H1 (cell line): ENCODE measurements around the gene ZFP64. TPM values are rescaled to one million over a fixed set of nuclear protein-coding genes. Genes with fewer than 3 reads are reported as not detected.

Source experiments
- CTCF ChIA-PET: fragments of 300-600 bp; sonication (Branson Sonifier 250); formaldehyde crosslinking; loops from one replicate; lab custom pipeline; 2021; ENCODE audit not compliant: partially characterized antibody; lab: Charles Lee
- POLR2A ChIA-PET: fragments of 300-600 bp; sonication (Branson Sonifier 250); formaldehyde crosslinking; loops from one replicate; lab custom pipeline; 2021; ENCODE audit warnings: inconsistent platforms; ENCODE audit not compliant: partially characterized antibody; lab: Charles Lee
- DNase-seq, 2 experiments: peaks; one replicate each; pipeline versions ENCODE4 v3.0.0 to v3.0.0-alpha.2; 2010 to 2022; ENCODE audit warnings: low spot score in 2 of 2, low read depth in 1 of 2, mixed read lengths in 1 of 2
- FAIRE-seq: peaks from 2 replicates; lab custom pipeline; 2011; peaks lifted over from hg19 to GRCh38; lab: Jason Lieb, UNC
- H2AFZ ChIP-seq: 2 replicates; pipeline ENCODE4 v1.8.1; 2012; ENCODE audit warnings: low read length, inconsistent platforms
- H2AK5ac ChIP-seq: 2 replicates; pipeline ENCODE4 v1.6.1; 2013; ENCODE audit warnings: low read depth, low read length
- H2BK120ac ChIP-seq: replicated peaks from 2 replicates; pipeline ENCODE3; 2013; ENCODE audit warnings: low read depth, low read length, inconsistent platforms
- H2BK12ac ChIP-seq: 2 replicates; pipeline ENCODE4 v1.6.1; 2013; ENCODE audit warnings: low read depth, low read length
- H2BK15ac ChIP-seq: 2 replicates; pipeline ENCODE4 v1.6.1; 2013; ENCODE audit warnings: low read length
- H2BK20ac ChIP-seq: 2 replicates; pipeline ENCODE4 v1.6.1; 2013; ENCODE audit warnings: low read length
- H2BK5ac ChIP-seq: 2 replicates; pipeline ENCODE4 v1.6.1; 2013; ENCODE audit warnings: low read depth, low read length
- H3K14ac ChIP-seq: 2 replicates; pipeline ENCODE4 v1.6.1; 2013; ENCODE audit warnings: inconsistent platforms; ENCODE audit not compliant: insufficient read length
- H3K18ac ChIP-seq: 2 replicates; pipeline ENCODE4 v1.6.1; 2013; ENCODE audit warnings: low read length; ENCODE audit errors: extremely low read depth
- H3K23ac ChIP-seq: 2 replicates; pipeline ENCODE4 v1.6.1; 2013; ENCODE audit warnings: inconsistent platforms; ENCODE audit not compliant: insufficient read length
- H3K23me2 ChIP-seq: 2 replicates; pipeline ENCODE4 v1.6.1; 2013; ENCODE audit warnings: low read depth, low read length
- H3K27ac ChIP-seq: 2 replicates; pipeline ENCODE4 v1.6.1; 2011; ENCODE audit warnings: low read depth, low read length, inconsistent platforms
- H3K27me3 ChIP-seq, 4 experiments: replicated peaks in 1 of 4; 1 replicate in 1 of 4; 2 replicates in 3 of 4; pipeline versions ENCODE4 v1.6.1 to v1.8.1; 2011 to 2013; ENCODE audit warnings: low read length in 3 of 4, mild to moderate bottlenecking in 3 of 4, inconsistent platforms in 2 of 4, mixed read lengths in 2 of 4, moderate library complexity in 1 of 4; ENCODE audit not compliant: control insufficient read depth in 3 of 4, insufficient read depth in 3 of 4; ENCODE audit errors: extremely low read depth in 1 of 4
- H3K36me3 ChIP-seq, 4 experiments: 2 replicates each; pipeline versions ENCODE4 v1.6.1 to v1.8.1; 2011 to 2013; ENCODE audit warnings: mild to moderate bottlenecking in 4 of 4, low read length in 3 of 4, moderate library complexity in 2 of 4, control low read depth in 1 of 4, inconsistent platforms in 1 of 4; ENCODE audit not compliant: insufficient read depth in 4 of 4, control insufficient read depth in 2 of 4
- H3K4ac ChIP-seq: replicated peaks from 2 replicates; pipeline ENCODE3; 2013; ENCODE audit warnings: low read length, low read depth, mixed read lengths, inconsistent platforms; ENCODE audit not compliant: insufficient read length
- H3K4me1 ChIP-seq, 4 experiments: replicated peaks in 1 of 4; 1 replicate in 1 of 4; 2 replicates in 3 of 4; pipeline versions ENCODE4 v1.6.1 to v1.8.1; 2011 to 2013; ENCODE audit warnings: low read length in 3 of 4, inconsistent platforms in 2 of 4, mixed read lengths in 1 of 4; ENCODE audit not compliant: insufficient read depth in 4 of 4, control insufficient read depth in 3 of 4
- H3K4me2 ChIP-seq, 2 experiments: 2 replicates each; pipeline versions ENCODE4 v1.6.1 to v1.8.1; 2011 to 2013; ENCODE audit warnings: low read depth in 2 of 2, low read length in 2 of 2, control low read depth in 1 of 2, inconsistent platforms in 1 of 2, mild to moderate bottlenecking in 1 of 2; ENCODE audit not compliant: insufficient read depth in 1 of 2
- H3K4me3 ChIP-seq, 4 experiments: fragments of 200-600, 300-600 bp in 1 of 4; sonication (generic), shearing (Covaris generic), sonication (Bioruptor Twin) in 1 of 4; 2 replicates each; pipeline versions ENCODE4 v1.5.1 to v1.8.1; 2011 to 2016; ENCODE audit warnings: low read length in 4 of 4, low read depth in 3 of 4, control low read depth in 2 of 4, inconsistent platforms in 2 of 4, mild to moderate bottlenecking in 2 of 4, mixed read lengths in 1 of 4, moderate library complexity in 1 of 4; ENCODE audit not compliant: insufficient read depth in 2 of 4; ENCODE audit errors: extremely low read depth in 1 of 4
- H3K56ac ChIP-seq: replicated peaks from 2 replicates; pipeline ENCODE3; 2013; ENCODE audit warnings: low read depth, mild to moderate bottlenecking, mixed read lengths, low read length, inconsistent platforms; ENCODE audit not compliant: insufficient read length
- H3K79me1 ChIP-seq: 2 replicates; pipeline ENCODE4 v1.6.1; 2013; ENCODE audit warnings: low read depth, low read length, control low read depth
- H3K79me2 ChIP-seq, 2 experiments: 2 replicates each; pipeline versions ENCODE4 v1.6.1 to v1.8.1; 2012 to 2013; ENCODE audit warnings: low read length in 2 of 2, mild to moderate bottlenecking in 2 of 2, inconsistent platforms in 1 of 2; ENCODE audit not compliant: insufficient read depth in 2 of 2, control insufficient read depth in 1 of 2
- H3K9ac ChIP-seq, 4 experiments: replicated peaks in 1 of 4; 1 replicate in 1 of 4; 2 replicates in 3 of 4; pipeline versions ENCODE4 v1.6.1 to v1.8.1; 2011 to 2013; ENCODE audit warnings: low read depth in 3 of 4, low read length in 3 of 4, control low read depth in 2 of 4, mild to moderate bottlenecking in 2 of 4, moderate library complexity in 2 of 4, inconsistent platforms in 1 of 4; ENCODE audit errors: extremely low read depth in 1 of 4
- H3K9me3 ChIP-seq, 2 experiments: 2 replicates each; pipeline versions ENCODE4 v1.6.1 to v1.8.1; 2012 to 2013; ENCODE audit warnings: mild to moderate bottlenecking in 2 of 2, moderate library complexity in 2 of 2, control low read depth in 1 of 2, inconsistent platforms in 1 of 2, low read depth in 1 of 2, low read length in 1 of 2, mixed read lengths in 1 of 2; ENCODE audit not compliant: insufficient read depth in 2 of 2
- H4K20me1 ChIP-seq, 2 experiments: replicated peaks in 1 of 2; 2 replicates each; pipeline versions ENCODE3 to v1.8.1; 2011 to 2013; ENCODE audit warnings: inconsistent platforms in 2 of 2, low read length in 2 of 2, mild to moderate bottlenecking in 1 of 2; ENCODE audit not compliant: insufficient read depth in 2 of 2, control insufficient read depth in 1 of 2
- H4K5ac ChIP-seq: 2 replicates; pipeline ENCODE4 v1.6.1; 2013; ENCODE audit warnings: low read length, low read depth, mixed read lengths, inconsistent platforms; ENCODE audit not compliant: insufficient read length
- H4K8ac ChIP-seq: 2 replicates; pipeline ENCODE4 v1.8.0; 2013; ENCODE audit warnings: mild to moderate bottlenecking, moderate library complexity, low read length, inconsistent platforms; ENCODE audit not compliant: insufficient read depth; ENCODE audit errors: extremely low read depth
- H4K91ac ChIP-seq: replicated peaks from 2 replicates; pipeline ENCODE3; 2013; ENCODE audit warnings: low read length, mixed read lengths, inconsistent platforms; ENCODE audit not compliant: insufficient read length
- CHD2 ChIP-seq: IDR thresholded peaks from 2 replicates; pipeline ENCODE4 v1.6.1; 2012; ENCODE audit warnings: low read length, improper control_type of control experiment
- GTF2F1 ChIP-seq: IDR thresholded peaks from 2 replicates; pipeline ENCODE4 v1.6.1; 2012; ENCODE audit warnings: low read depth, low read length, improper control_type of control experiment, borderline replicate concordance
- JUND ChIP-seq: IDR thresholded peaks from 2 replicates; pipeline ENCODE4 v1.6.1; 2011; ENCODE audit warnings: mild to moderate bottlenecking, improper control_type of control experiment, low read length
- MAX ChIP-seq: IDR thresholded peaks from 2 replicates; pipeline ENCODE4 v1.6.1; 2012; ENCODE audit warnings: inconsistent platforms
- RFX5 ChIP-seq: IDR thresholded peaks from 2 replicates; pipeline ENCODE4 v1.6.1; 2011; ENCODE audit warnings: low read depth, low read length, improper control_type of control experiment, borderline replicate concordance
- RXRA ChIP-seq: IDR thresholded peaks from 2 replicates; pipeline ENCODE4 v1.6.1; 2011; ENCODE audit warnings: low read depth, mild to moderate bottlenecking, low read length, moderate library complexity; ENCODE audit not compliant: insufficient read depth
- TAF1 ChIP-seq: IDR thresholded peaks from 2 replicates; pipeline ENCODE4 v1.6.1; 2011; ENCODE audit warnings: mild to moderate bottlenecking, low read depth, low read length
- TAF7 ChIP-seq: optimal IDR thresholded peaks from 2 replicates; pipeline ENCODE3; 2011; ENCODE audit warnings: low read depth, mild to moderate bottlenecking, inconsistent platforms, low read length, moderate library complexity, borderline replicate concordance
- WGBS, 2 experiments: shearing (Covaris generic) in 1 of 2; methylation state at CpG; one replicate each; pipeline versions ENCODE4 v1.1.6 to v1.1.7; 2013 to 2015; ENCODE audit warnings: low lambda C conversion rate in 2 of 2, mixed read lengths in 2 of 2, inconsistent platforms in 1 of 2, low coverage in 1 of 2, missing lambda C conversion rate in 1 of 2; ENCODE audit not compliant: insufficient replicate concordance in 2 of 2, insufficient coverage in 1 of 2, insufficient read length in 1 of 2; ENCODE audit errors: extremely low coverage in 1 of 2, missing lambda C conversion rate in 1 of 2; 5-methylcytosine and 5-hydroxymethylcytosine counted together
- polyA plus RNA-seq, 7 experiments: library from polyadenylated mRNA; depleted of rRNA in 3 of 7; stranded (reverse) in 5 of 7; unstranded in 2 of 7; fragments of >200 nt in 5 of 7; fragments of 200-250 nt in 2 of 7; gene quantifications; 1 replicate in 5 of 7; 2 replicates in 1 of 7; 4 replicates in 1 of 7; pipeline versions ENCODE4 v1.2.1 to v1.2.3, GENCODE V29; 2011 to 2013; ENCODE audit warnings: missing spikeins in 2 of 7, mixed read lengths in 2 of 7
- total RNA-seq: library from RNA; stranded (reverse); fragmentation: NEBNext Ultra II Directional; extraction: Animal tissue kit (Norgen Biotek cat#: 25700); gene quantifications from 2 replicates; pipeline ENCODE4 v1.2.1, GENCODE V29; 2021

ZFP64 gene
- total and polyA plus RNA-seq, 2 of the 8 experiments (the other 6 are each of a cell fraction or from before 2014, with no cell fraction given) = 25.3 to 43.7 TPM

- Histone ChIP-seq H3K79me1 (peaks cover 4% of the 10 kb centered on the region; the same call in 1 of the 2 replicates), H2BK15ac (no peak overlapping the region), H3K14ac (no peak overlapping the region), H3K4me3 (peak overlapping the region; percentile 58 to 87 (median 82)), H2BK12ac (no peak overlapping the region), H3K9ac (peak overlapping the region in 3 of 4 experiments; percentile 74 to 80 (median 77); a peak in 6 of 7 replicates), H4K91ac (no peak overlapping the region), H2BK20ac (no peak overlapping the region), H4K20me1 (no peaks in the 10 kb centered on the region), H3K23me2 (peaks cover 7% of the 10 kb centered on the region), H2AK5ac (no peak overlapping the region), H4K5ac (peak overlapping the region; percentile 24), H3K4me1 (peaks cover 0 to 7% (median 2%) of the 10 kb centered on the region in 4 experiments; a peak in 4 of 7 replicates), H2BK120ac (no peak overlapping the region), H4K8ac (no peak overlapping the region), H3K27me3 (no peaks in the 10 kb centered on the region), H3K23ac (no peak overlapping the region), H3K56ac (no peak overlapping the region), H2AFZ (peak overlapping the region; percentile 70), H3K4ac (peak overlapping the region; percentile 33), H3K36me3 (peaks cover 0 to 9% (median 2%) of the 10 kb centered on the region in 4 experiments; a peak in 3 of 8 replicates), H2BK5ac (peak overlapping the region; percentile 87; the same call in 1 of the 2 replicates), H3K27ac (peak overlapping the region; percentile 75), H3K9me3 (no peaks in the 10 kb centered on the region), H3K79me2 (peaks cover 0 to 26% of the 10 kb centered on the region in 2 experiments; a peak in 3 of 4 replicates), H3K18ac (peak overlapping the region; percentile 56), H3K4me2 (peak overlapping the region; percentile 78 to 91)
- POLR2A ChIA-PET = interaction anchor here (0.6 to 2.6 kb wide), 9 partner anchors 10 to 427 kb away, joined by 3 to 13 read pairs (median 4); no protein-coding TSS in a partner anchor
- FAIRE-seq = no peak
- CTCF ChIA-PET = interaction anchor here (1.3 kb wide), 1 partner anchor 89 kb away, joined by 3 read pairs; no protein-coding TSS in a partner anchor
- 15% methylated on average over 15 of the region's 15 CpGs; no CpG with 5 or more reads in 1 of the 2 experiments for WGBS, 2 experiments
- peak in 1 of 2 experiments; percentile 49 for DNase-seq
- no peak for TF ChIP-seq MAX
- TF ChIP-seq CHD2 = no peak
- TF ChIP-seq RXRA = no peak
- TF ChIP-seq JUND = no peak
- TF ChIP-seq TAF7 = no peak
- no peak for TF ChIP-seq GTF2F1
- no peak for TF ChIP-seq RFX5
- no peak for TF ChIP-seq TAF1
Observed at GRCh38 chr20:52190437-52191131, 995 bp downstream of the ZFP64 start.
